ENCODE data around the gene PTPRD.

GRCh38 chr9:8960254-8960653 lies 1652.5 kb downstream of the PTPRD start:
- TF ChIP-seq ZNF140 (CRISPR knock-in tag; IDR thresholded peaks at IDR 0.05) (no peak), GABPB1 (CRISPR knock-in tag; IDR thresholded peaks at IDR 0.05) (no peak), TAF1 (IDR thresholded peaks at IDR 0.05; ENCODE audit: control insufficient read depth, extremely low read depth, insufficient read depth, low read length, severe bottlenecking) (no peak), SMAD3 (CRISPR knock-in tag; conservative IDR thresholded peaks at IDR 0.05) (no peak), KDM4B (IDR thresholded peaks at IDR 0.05; ENCODE audit: borderline replicate concordance in 2 of 2, low read depth in 1 of 2) (no peak), GATA2 (CRISPR knock-in tag; IDR thresholded peaks at IDR 0.05) (no peak), CTCF (IDR thresholded peaks at IDR 0.05 in 2 of 3, conservative IDR thresholded peaks at IDR 0.05 in 1 of 3; ENCODE audit: insufficient read depth in 2 of 3, low read depth in 1 of 3, low read length in 3 of 3) (no peak), ZNF586 (CRISPR knock-in tag; conservative IDR thresholded peaks at IDR 0.05) (no peak), RFX5 (IDR thresholded peaks at IDR 0.05; ENCODE audit: low read depth, low read length) (no peak)
- TF ChIP-seq, protein P1, sequence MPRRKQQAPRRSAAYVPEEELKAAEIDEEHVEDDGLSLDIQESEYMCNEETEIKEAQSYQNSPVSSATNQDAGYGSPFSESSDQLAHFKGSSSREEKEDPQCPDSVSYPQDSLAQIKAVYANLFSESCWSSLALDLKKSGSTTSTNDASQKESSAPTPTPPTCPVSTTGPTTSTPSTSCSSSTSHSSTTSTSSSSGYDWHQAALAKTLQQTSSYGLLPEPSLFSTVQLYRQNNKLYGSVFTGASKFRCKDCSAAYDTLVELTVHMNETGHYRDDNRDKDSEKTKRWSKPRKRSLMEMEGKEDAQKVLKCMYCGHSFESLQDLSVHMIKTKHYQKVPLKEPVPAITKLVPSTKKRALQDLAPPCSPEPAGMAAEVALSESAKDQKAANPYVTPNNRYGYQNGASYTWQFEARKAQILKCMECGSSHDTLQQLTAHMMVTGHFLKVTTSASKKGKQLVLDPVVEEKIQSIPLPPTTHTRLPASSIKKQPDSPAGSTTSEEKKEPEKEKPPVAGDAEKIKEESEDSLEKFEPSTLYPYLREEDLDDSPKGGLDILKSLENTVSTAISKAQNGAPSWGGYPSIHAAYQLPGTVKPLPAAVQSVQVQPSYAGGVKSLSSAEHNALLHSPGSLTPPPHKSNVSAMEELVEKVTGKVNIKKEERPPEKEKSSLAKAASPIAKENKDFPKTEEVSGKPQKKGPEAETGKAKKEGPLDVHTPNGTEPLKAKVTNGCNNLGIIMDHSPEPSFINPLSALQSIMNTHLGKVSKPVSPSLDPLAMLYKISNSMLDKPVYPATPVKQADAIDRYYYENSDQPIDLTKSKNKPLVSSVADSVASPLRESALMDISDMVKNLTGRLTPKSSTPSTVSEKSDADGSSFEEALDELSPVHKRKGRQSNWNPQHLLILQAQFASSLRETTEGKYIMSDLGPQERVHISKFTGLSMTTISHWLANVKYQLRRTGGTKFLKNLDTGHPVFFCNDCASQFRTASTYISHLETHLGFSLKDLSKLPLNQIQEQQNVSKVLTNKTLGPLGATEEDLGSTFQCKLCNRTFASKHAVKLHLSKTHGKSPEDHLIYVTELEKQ (CRISPR knock-in tag; IDR thresholded peaks at IDR 0.05), result no peak
- TF ChIP-seq, protein P2, sequence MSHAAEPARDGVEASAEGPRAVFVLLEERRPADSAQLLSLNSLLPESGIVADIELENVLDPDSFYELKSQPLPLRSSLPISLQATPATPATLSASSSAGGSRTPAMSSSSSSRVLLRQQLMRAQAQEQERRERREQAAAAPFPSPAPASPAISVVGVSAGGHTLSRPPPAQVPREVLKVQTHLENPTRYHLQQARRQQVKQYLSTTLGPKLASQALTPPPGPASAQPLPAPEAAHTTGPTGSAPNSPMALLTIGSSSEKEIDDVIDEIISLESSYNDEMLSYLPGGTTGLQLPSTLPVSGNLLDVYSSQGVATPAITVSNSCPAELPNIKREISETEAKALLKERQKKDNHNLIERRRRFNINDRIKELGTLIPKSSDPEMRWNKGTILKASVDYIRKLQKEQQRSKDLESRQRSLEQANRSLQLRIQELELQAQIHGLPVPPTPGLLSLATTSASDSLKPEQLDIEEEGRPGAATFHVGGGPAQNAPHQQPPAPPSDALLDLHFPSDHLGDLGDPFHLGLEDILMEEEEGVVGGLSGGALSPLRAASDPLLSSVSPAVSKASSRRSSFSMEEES (CRISPR knock-in tag; IDR thresholded peaks at IDR 0.05), result no peak
